Hematopoietic multipotent progenitor cell treated with erythropoietin and hydrocortisone succinate and interleukin-3 and kit ligand, for 15 days (in vitro differentiated cells): ENCODE results near the gene SP140.
"Not testable (repeated sequence)": the region's sequence is repeated elsewhere in the genome, so short reads cannot be mapped to it uniquely, and the experiment has no call there.

Experiments used
- DNase-seq: peaks from one replicate; pipeline ENCODE4 v3.0.0-alpha.2; 2015; ENCODE audit warnings: low spot score

The SP140 gene

GRCh38 chr2:230326453-230327417, 101.2 kb downstream of the SP140 start, which contains the start of gene SP140L:
Gene SP140L, plus strand, starts transcription at chr2:230327193. Its CDS starts 77 bp downstream, at chr2:230327270.
- peak; percentile 67 for DNase-seq

- peak; percentile 16 for DNase-seq
These were observed 102.0 kb downstream of the SP140 start for GRCh38 chr2:230327418-230328154.

GRCh38 chr2:230328155-230328458, 102.6 kb downstream of the SP140 start:
- DNase-seq = no peak

GRCh38 chr2:230329946-230330605, 104.5 kb downstream of the SP140 start:
- DNase-seq = no peak

- no peak for DNase-seq
These were observed 105.2 kb downstream of the SP140 start for GRCh38 chr2:230330725-230331124.

GRCh38 chr2:230335461-230335863, 109.9 kb downstream of the SP140 start:
- no peak for DNase-seq

- DNase-seq = no peak
These were observed 110.4 kb downstream of the SP140 start for GRCh38 chr2:230335864-230336506.

GRCh38 chr2:230341936-230342528, 116.5 kb downstream of the SP140 start:
- not testable (repeated sequence) for DNase-seq

GRCh38 chr2:230343041-230343624, 117.6 kb downstream of the SP140 start:
- not testable (repeated sequence) for DNase-seq

- DNase-seq = no peak
These were observed 118.2 kb downstream of the SP140 start for GRCh38 chr2:230343747-230344146.

GRCh38 chr2:230346465-230346864, 120.9 kb downstream of the SP140 start:
- DNase-seq = no peak

GRCh38 chr2:230346921-230347533, 121.5 kb downstream of the SP140 start:
- no peak for DNase-seq

GRCh38 chr2:230347659-230348305, 122.2 kb downstream of the SP140 start:
- peak; percentile 27 for DNase-seq

GRCh38 chr2:230348787-230349186, 123.3 kb downstream of the SP140 start:
- DNase-seq = no peak

- no peak for DNase-seq
These were observed 130.5 kb downstream of the SP140 start for GRCh38 chr2:230356084-230356483.

GRCh38 chr2:230358305-230358704, 132.8 kb downstream of the SP140 start:
- no peak for DNase-seq

GRCh38 chr2:230360028-230360427, 134.5 kb downstream of the SP140 start:
- no peak for DNase-seq

- no peak for DNase-seq
These were observed 136.6 kb downstream of the SP140 start for GRCh38 chr2:230362030-230362691.
